Left lobe of liver (tissue), 2 donors: Measurements from ENCODE around the gene HDHD2. TPM values are rescaled to one million over a fixed set of nuclear protein-coding genes. Genes with fewer than 3 reads are reported as not detected.

Source experiments
- ATAC-seq: fragments of 200-7000 bp; cut with Tn5 transposase; one replicate; pipeline ENCODE4 v1.9.1; 2020; ENCODE audit warnings: mild to moderate bottlenecking, moderate library complexity
- DNase-seq: peaks from one replicate; pipeline ENCODE4 v3.0.0-alpha.2; 2020; ENCODE audit warnings: low spot score
- total RNA-seq: library from RNA; stranded (reverse); gene quantifications from one replicate; pipeline ENCODE4 v1.2.1, GENCODE V29; 2021
- donor health status: DM: no; HTN: no; CAD: no; lungs with moderate emphysema.
- donor health status: DM: no; HTN: yes; CAD: no.

The HDHD2 gene
- total RNA-seq, 1 donor from 2014 or later, result 29.7 TPM

- ATAC-seq (no peak), DNase-seq (no peak)
Observed at GRCh38 chr18:47075098-47075883, 75.0 kb downstream of the HDHD2 start.

- no peak for ATAC-seq
- no peak for DNase-seq
Observed at GRCh38 chr18:47067648-47068047, 82.7 kb downstream of the HDHD2 start.

GRCh38 chr18:47063096-47063495 lies 87.2 kb downstream of the HDHD2 start:
- DNase-seq (no peak), ATAC-seq (no peak)

- no peak for ATAC-seq
- DNase-seq, result no peak
Observed at GRCh38 chr18:47062471-47062870, 87.8 kb downstream of the HDHD2 start.

Other genes starting within 250 kb of the HDHD2 start
- gene PIAS2, start 233.0 kb downstream of the HDHD2 start, total RNA-seq, result 13.7 TPM
- gene KATNAL2, start 232.9 kb downstream of the HDHD2 start, total RNA-seq, result 4.5 TPM
- not detected for gene ELOA2, start 114.9 kb downstream of the HDHD2 start, total RNA-seq
- gene IER3IP1, start 25.9 kb upstream of the HDHD2 start, total RNA-seq, result 4.5 TPM
- gene SKOR2, start 101.2 kb upstream of the HDHD2 start, total RNA-seq, result not detected